A549 (cell line): ENCODE results near the gene TOX2. TPM values are rescaled to one million over a fixed set of nuclear protein-coding genes. Genes with fewer than 3 reads are reported as not detected.

Experiments
- ATAC-seq, 2 experiments: fragments of 200-7000 bp in 1 of 2; fragments of >200 bp in 1 of 2; cut with Nextera tagmentation in 1 of 2; cut with Tn5 transposase in 1 of 2; 3 replicates each; pipeline versions ENCODE4 v1.8.0 to v1.9.1; 2018 to 2020; ENCODE audit warnings: mild to moderate bottlenecking in 1 of 2, moderate library complexity in 1 of 2
- CTCF ChIA-PET: fragments of 300-600 bp; sonication (Branson Sonifier 250); formaldehyde crosslinking; extraction: SDS; loops from one replicate; lab custom pipeline; 2021; ENCODE audit warnings: antibody characterized with exemption, inconsistent platforms; lab: Yijun Ruan, JAX
- POLR2A ChIA-PET: fragments of 350-600 bp; formaldehyde crosslinking; extraction: SDS; loops from one replicate; lab custom pipeline; 2021; ENCODE audit warnings: antibody characterized with exemption, inconsistent platforms; lab: Yijun Ruan, JAX
- DNase-seq, 2 experiments: peaks; one replicate each; pipeline versions ENCODE4 v3.0.0 to v3.0.0-alpha.2; 2011 to 2016; ENCODE audit warnings: low read depth in 1 of 2, low spot score in 1 of 2
- FAIRE-seq: peaks from 2 replicates; lab custom pipeline; 2011; peaks lifted over from hg19 to GRCh38; lab: Jason Lieb, UNC
- H3K27ac ChIP-seq, 2 experiments: fragments of >200 bp; sonication (Bioruptor Twin); formaldehyde crosslinking; 3 replicates each; pipeline ENCODE4 v1.5.1; 2016 to 2017
- H3K4me1 ChIP-seq: fragments of >200 bp; sonication (Bioruptor Twin); formaldehyde crosslinking; 3 replicates; pipeline ENCODE4 v1.6.1; 2016
- H3K4me2 ChIP-seq: fragments of >200 bp; sonication (Bioruptor Twin); formaldehyde crosslinking; 3 replicates; pipeline ENCODE4 v1.6.1; 2016
- H3K4me3 ChIP-seq: fragments of >200 bp; sonication (Bioruptor Twin); formaldehyde crosslinking; 3 replicates; pipeline ENCODE4 v1.5.1; 2016
- H3K9me3 ChIP-seq: fragments of >200 bp; sonication (Bioruptor Twin); formaldehyde crosslinking; 3 replicates; pipeline ENCODE4 v1.6.1; 2016
- BCL3 ChIP-seq: fragments of >200 bp; sonication (Bioruptor Twin); formaldehyde crosslinking; IDR thresholded peaks from 3 replicates; pipeline ENCODE4 v1.6.1; 2016
- BHLHE40 ChIP-seq: IDR thresholded peaks from 2 replicates; pipeline ENCODE4 v1.6.1; 2012; ENCODE audit warnings: low read depth, low read length, inconsistent platforms
- CHD2 ChIP-seq: fragments of 150-350 bp; IDR thresholded peaks from 2 replicates; pipeline ENCODE4 v1.6.1; 2014; ENCODE audit warnings: low read length; ENCODE audit not compliant: partially characterized antibody
- E2F6 ChIP-seq: IDR thresholded peaks from 2 replicates; pipeline ENCODE4 v1.6.1; 2012; ENCODE audit warnings: low read depth, borderline replicate concordance
- EP300 ChIP-seq, 2 experiments: fragments of >200 bp; sonication (Bioruptor Twin); formaldehyde crosslinking; IDR thresholded peaks; 2 replicates in 1 of 2; 3 replicates in 1 of 2; pipeline ENCODE4 v1.6.1; 2016 to 2017
- HEYL ChIP-seq: fragments of 250-450 bp; sonication (Bioruptor Pico); IDR thresholded peaks from 2 replicates; pipeline ENCODE4 v1.8.0; 2021; ENCODE audit warnings: mild to moderate bottlenecking, moderate library complexity
- KDM5A ChIP-seq: fragments of 200-600 bp; sonication (generic); IDR thresholded peaks from 2 replicates; pipeline ENCODE4 v1.6.1; 2016; ENCODE audit warnings: antibody characterized with exemption, mild to moderate bottlenecking
- MAX ChIP-seq: IDR thresholded peaks from 2 replicates; pipeline ENCODE4 v1.6.1; 2012
- NPAS2 ChIP-seq: fragments of 250-450 bp; sonication (Bioruptor Pico); IDR thresholded peaks from 2 replicates; pipeline ENCODE4 v1.8.0; 2022; ENCODE audit warnings: mild to moderate bottlenecking, moderate library complexity, borderline replicate concordance
- PHF8 ChIP-seq: fragments of 200-600 bp; sonication (generic); IDR thresholded peaks from 2 replicates; pipeline ENCODE4 v1.6.1; 2016; ENCODE audit warnings: low read depth, mild to moderate bottlenecking, antibody characterized with exemption, moderate library complexity, borderline replicate concordance
- RCOR1 ChIP-seq: fragments of 150-350 bp; IDR thresholded peaks from 2 replicates; pipeline ENCODE4 v1.6.1; 2014; ENCODE audit warnings: antibody characterized with exemption, low read length, low read depth
- REST ChIP-seq: fragments of 200-600 bp; sonication (generic); IDR thresholded peaks from 2 replicates; pipeline ENCODE4 v1.6.1; 2016; ENCODE audit warnings: antibody characterized with exemption, mild to moderate bottlenecking, moderate library complexity
- SMC3 ChIP-seq: fragments of >200 bp; sonication (Bioruptor Twin); formaldehyde crosslinking; IDR thresholded peaks from 3 replicates; pipeline ENCODE4 v1.6.1; 2018; ENCODE audit warnings: inconsistent platforms
- TP53 ChIP-seq: fragments of 250-450 bp; sonication (Bioruptor Pico); IDR thresholded peaks from 2 replicates; pipeline ENCODE4 v1.5.0; 2021; ENCODE audit warnings: mild to moderate bottlenecking, moderate library complexity
- USF2 ChIP-seq: fragments of 450-650 bp; IDR thresholded peaks from 2 replicates; pipeline ENCODE4 v1.6.1; 2014; ENCODE audit warnings: antibody characterized with exemption
- WGBS: methylation state at CpG from one replicate; pipeline ENCODE4 v1.1.6; 2017; ENCODE audit errors: missing lambda C conversion rate; 5-methylcytosine and 5-hydroxymethylcytosine counted together
- polyA plus RNA-seq, 4 experiments: library from polyadenylated mRNA; depleted of rRNA in 3 of 4; stranded (reverse); fragments of >200 nt; fragmentation: RNase III in 1 of 4; extraction: RNeasy Plus Mini Kit Qiagen cat#74134 plus additional on column Dnase treatment in 1 of 4; gene quantifications; 2 replicates in 3 of 4; 3 replicates in 1 of 4; pipeline ENCODE4 v1.2.3, GENCODE V29; 2011 to 2017

The TOX2 gene
- polyA plus RNA-seq, 2 of the 4 experiments (the other 2 are of a cell fraction): 2.5 to 5.3 TPM

- ATAC-seq (no peak), FAIRE-seq (no peak), DNase-seq (no peak)
- TF ChIP-seq KDM5A: no peak
- TF ChIP-seq SMC3: no peak
- TF ChIP-seq CHD2: no peak
- TF ChIP-seq NPAS2 (CRISPR knock-in tag): no peak
- TF ChIP-seq BHLHE40: no peak
- no peak for TF ChIP-seq TP53
- H3K27ac ChIP-seq: no peak overlapping the region
- WGBS: 77% methylated on average over 7 of the region's 7 CpGs
- ChIA-PET CTCF (interaction anchor here (0.7 kb wide), 1 partner anchor 55 kb away, joined by 3 read pairs; no protein-coding TSS in a partner anchor), POLR2A (no interaction called here)
- H3K4me2 ChIP-seq: no peak overlapping the region
- no peaks in the 10 kb centered on the region for H3K9me3 ChIP-seq
- no peaks in the 10 kb centered on the region for H3K4me1 ChIP-seq
- no peak overlapping the region for H3K4me3 ChIP-seq
These were observed 81.7 kb downstream of the TOX2 start for GRCh38 chr20:43996240-43996930.

GRCh38 chr20:43999848-44000247, 85.2 kb downstream of the TOX2 start:
- TF ChIP-seq MAX: no peak
- no peak for TF ChIP-seq CHD2
- TF ChIP-seq REST: no peak
- TF ChIP-seq BCL3: no peak
- no peak for TF ChIP-seq E2F6
- TF ChIP-seq PHF8: no peak
- TF ChIP-seq RCOR1: no peak
- no peak for TF ChIP-seq HEYL (CRISPR knock-in tag)
- TF ChIP-seq EP300 (IDR thresholded peaks at IDR 0.05): no peak
- TF ChIP-seq USF2: no peak
- no peak for DNase-seq
- Histone ChIP-seq H3K4me1 (no peaks in the 10 kb centered on the region), H3K4me2 (no peak overlapping the region), H3K9me3 (no peaks in the 10 kb centered on the region), H3K4me3 (no peak overlapping the region), H3K27ac (no peak overlapping the region)
- WGBS: 46% methylated on average over 4 of the region's 4 CpGs
- no peak for ATAC-seq
- ChIA-PET POLR2A (no interaction called here), CTCF (interaction anchor here (0.7 kb wide), 1 partner anchor 14 kb away, joined by 3 read pairs; no protein-coding TSS in a partner anchor)
- no peak for FAIRE-seq
